Measurements from ENCODE around the gene CBFA2T2. TPM values are rescaled to one million over a fixed set of nuclear protein-coding genes. Genes with fewer than 3 reads are reported as not detected.

CBFA2T2 gene
- total RNA-seq, 1 donor from 2014 or later = 84.1 TPM

DNA sequence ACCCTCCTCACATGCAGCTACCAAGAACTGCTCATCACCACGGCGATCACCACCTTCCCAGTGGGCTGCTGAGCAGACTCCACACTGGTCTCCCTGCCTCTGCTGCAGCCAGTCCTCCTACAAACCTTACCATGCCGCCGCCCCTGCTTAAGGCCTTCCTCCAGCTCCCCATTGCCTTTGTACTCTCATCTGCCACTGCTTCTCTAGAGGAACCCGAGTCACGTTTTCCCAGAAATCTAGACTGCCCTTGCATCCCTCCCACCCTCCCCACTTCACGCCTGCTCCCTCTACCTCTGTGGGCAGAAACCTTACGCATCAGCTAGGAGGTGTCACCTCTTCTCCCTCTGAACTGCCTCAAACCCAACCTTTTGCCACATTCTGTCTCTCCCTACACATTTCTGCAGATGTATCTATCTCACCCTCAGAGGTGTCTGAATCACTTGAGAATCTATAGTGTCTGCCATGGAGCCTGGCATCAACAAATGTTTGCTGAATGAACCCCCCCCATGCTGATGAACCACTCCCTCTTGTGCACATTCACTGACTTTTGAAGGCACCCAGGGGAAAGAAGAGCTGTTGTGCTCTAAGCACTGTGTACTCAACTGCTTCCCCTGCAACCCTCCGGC, 191.9 kb downstream of the CBFA2T2 start:
- peaks cover 36% of the 10 kb centered on the region for H3K4me1 Mint-ChIP-seq (ENCODE audit: low read depth, unreplicated experiment)
- peak overlapping the region; percentile 25 for H3K4me3 Mint-ChIP-seq (ENCODE audit: unreplicated experiment)
- peak overlapping the region; percentile 65 for H3K27ac Mint-ChIP-seq (ENCODE audit: unreplicated experiment)
- no peak for DNase-seq
- peaks cover 12% of the 10 kb centered on the region for H3K9me3 Mint-ChIP-seq (ENCODE audit: unreplicated experiment)
- TF ChIP-seq, protein P1, sequence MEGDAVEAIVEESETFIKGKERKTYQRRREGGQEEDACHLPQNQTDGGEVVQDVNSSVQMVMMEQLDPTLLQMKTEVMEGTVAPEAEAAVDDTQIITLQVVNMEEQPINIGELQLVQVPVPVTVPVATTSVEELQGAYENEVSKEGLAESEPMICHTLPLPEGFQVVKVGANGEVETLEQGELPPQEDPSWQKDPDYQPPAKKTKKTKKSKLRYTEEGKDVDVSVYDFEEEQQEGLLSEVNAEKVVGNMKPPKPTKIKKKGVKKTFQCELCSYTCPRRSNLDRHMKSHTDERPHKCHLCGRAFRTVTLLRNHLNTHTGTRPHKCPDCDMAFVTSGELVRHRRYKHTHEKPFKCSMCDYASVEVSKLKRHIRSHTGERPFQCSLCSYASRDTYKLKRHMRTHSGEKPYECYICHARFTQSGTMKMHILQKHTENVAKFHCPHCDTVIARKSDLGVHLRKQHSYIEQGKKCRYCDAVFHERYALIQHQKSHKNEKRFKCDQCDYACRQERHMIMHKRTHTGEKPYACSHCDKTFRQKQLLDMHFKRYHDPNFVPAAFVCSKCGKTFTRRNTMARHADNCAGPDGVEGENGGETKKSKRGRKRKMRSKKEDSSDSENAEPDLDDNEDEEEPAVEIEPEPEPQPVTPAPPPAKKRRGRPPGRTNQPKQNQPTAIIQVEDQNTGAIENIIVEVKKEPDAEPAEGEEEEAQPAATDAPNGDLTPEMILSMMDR (IDR thresholded peaks at IDR 0.05; ENCODE audit: partially characterized antibody, unreplicated experiment) = no peak
- peaks cover 20% of the 10 kb centered on the region for H3K27me3 Mint-ChIP-seq (ENCODE audit: unreplicated experiment)
- H3K36me3 Mint-ChIP-seq (ENCODE audit: unreplicated experiment) = no peaks in the 10 kb centered on the region

GRCh38 chr20:33684533-33685327, 194.8 kb downstream of the CBFA2T2 start:
- peaks cover 10% of the 10 kb centered on the region for H3K9me3 Mint-ChIP-seq (ENCODE audit: unreplicated experiment)
- no peaks in the 10 kb centered on the region for H3K36me3 Mint-ChIP-seq (ENCODE audit: unreplicated experiment)
- H3K27me3 Mint-ChIP-seq (ENCODE audit: unreplicated experiment) = peaks cover 16% of the 10 kb centered on the region
- peak overlapping the region; percentile 96 for H3K27ac Mint-ChIP-seq (ENCODE audit: unreplicated experiment)
- TF ChIP-seq, protein P1 (IDR thresholded peaks at IDR 0.05; ENCODE audit: partially characterized antibody, unreplicated experiment) = no peak
- peak overlapping the region; percentile 88 for H3K4me3 Mint-ChIP-seq (ENCODE audit: unreplicated experiment)
- no peak for DNase-seq
- H3K4me1 Mint-ChIP-seq (ENCODE audit: low read depth, unreplicated experiment) = peaks cover 26% of the 10 kb centered on the region

DNA sequence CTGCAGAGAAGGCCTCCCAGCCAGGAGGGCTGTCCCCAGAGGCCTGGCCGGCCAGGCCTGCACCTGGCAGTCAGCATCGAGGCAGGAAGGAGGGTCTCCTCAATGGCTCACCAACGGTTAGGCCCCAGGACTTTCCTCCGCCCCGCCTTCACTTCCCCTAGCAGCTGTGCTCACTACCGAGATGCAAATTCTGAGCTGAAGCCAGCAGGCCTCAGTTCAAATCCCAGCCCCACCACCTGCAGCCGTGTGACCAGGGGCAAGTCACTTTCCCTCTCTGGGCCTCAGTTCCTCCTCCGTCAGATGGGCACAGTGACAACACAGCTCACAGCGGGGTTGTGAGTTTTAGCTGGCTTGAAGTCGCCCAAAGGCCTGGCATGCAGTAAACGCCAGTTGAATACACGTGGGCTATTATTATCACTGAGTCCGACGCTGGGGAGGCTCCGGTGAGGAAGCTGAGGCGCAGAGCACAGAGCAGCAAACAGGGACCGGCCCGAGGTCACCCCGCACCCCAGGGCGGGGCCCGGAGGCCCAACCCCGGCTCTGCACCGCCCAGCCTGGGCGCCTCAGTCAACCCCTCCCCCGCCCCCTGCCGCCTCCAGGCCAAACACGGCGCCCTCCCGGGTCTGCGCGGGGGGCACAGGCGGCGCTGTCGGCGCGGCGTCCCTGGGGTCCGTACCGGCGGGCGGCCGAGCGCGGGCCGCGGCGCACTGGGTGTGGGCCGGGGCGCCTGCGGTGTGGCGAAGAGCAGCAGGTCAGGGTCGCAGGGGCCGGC, 195.6 kb downstream of the CBFA2T2 start:
- peaks cover 10% of the 10 kb centered on the region for H3K9me3 Mint-ChIP-seq (ENCODE audit: unreplicated experiment)
- peak; percentile 89 for DNase-seq
- H3K36me3 Mint-ChIP-seq (ENCODE audit: unreplicated experiment) = no peaks in the 10 kb centered on the region
- H3K4me3 Mint-ChIP-seq (ENCODE audit: unreplicated experiment) = peak overlapping the region; percentile 88
- peaks cover 16% of the 10 kb centered on the region for H3K27me3 Mint-ChIP-seq (ENCODE audit: unreplicated experiment)
- peaks cover 30% of the 10 kb centered on the region for H3K4me1 Mint-ChIP-seq (ENCODE audit: low read depth, unreplicated experiment)
- TF ChIP-seq, protein P1 (IDR thresholded peaks at IDR 0.05; ENCODE audit: partially characterized antibody, unreplicated experiment) = no peak
- H3K27ac Mint-ChIP-seq (ENCODE audit: unreplicated experiment) = peak overlapping the region; percentile 96

GRCh38 chr20:33686100-33686983, 196.4 kb downstream of the CBFA2T2 start, which contains the start of gene E2F1:
Gene E2F1, minus strand, starts transcription at chr20:33686385. Its CDS starts 121 bp downstream, at chr20:33686264.
- peaks cover 16% of the 10 kb centered on the region for H3K27me3 Mint-ChIP-seq (ENCODE audit: unreplicated experiment)
- TF ChIP-seq, protein P1 (IDR thresholded peaks at IDR 0.05; ENCODE audit: partially characterized antibody, unreplicated experiment) = no peak
- peaks cover 10% of the 10 kb centered on the region for H3K9me3 Mint-ChIP-seq (ENCODE audit: unreplicated experiment)
- H3K36me3 Mint-ChIP-seq (ENCODE audit: unreplicated experiment) = no peaks in the 10 kb centered on the region
- DNase-seq = peak; percentile 99
- H3K4me3 Mint-ChIP-seq (ENCODE audit: unreplicated experiment) = peak within 1 kb of the TSS; percentile 88
- peaks cover 22% of the 10 kb centered on the region for H3K4me1 Mint-ChIP-seq (ENCODE audit: low read depth, unreplicated experiment)
- H3K27ac Mint-ChIP-seq (ENCODE audit: unreplicated experiment) = peak within 1 kb of the TSS; percentile 96
